GM12878 (cell line): Measurements from ENCODE around the gene TRIM62. TPM values are rescaled to one million over a fixed set of nuclear protein-coding genes. Genes with fewer than 3 reads are reported as not detected.

Experiments used
- ATAC-seq: fragments of 200-7000 bp; cut with Tn5 transposase; 3 replicates; pipeline ENCODE4 v1.9.1; 2020; ENCODE audit warnings: mild to moderate bottlenecking, moderate library complexity
- BruUV-seq: library from RNA; stranded (reverse); fragments of 400-500 nt; replicated peaks from 2 replicates; lab custom pipeline; 2021; lab: Mats Ljungman, UMichigan
- CTCF ChIA-PET: fragments of 300-600 bp; sonication (Branson Sonifier 250); formaldehyde crosslinking; extraction: SDS; loops from one replicate; lab custom pipeline; 2021; ENCODE audit warnings: inconsistent platforms; lab: Yijun Ruan, JAX
- POLR2A ChIA-PET: fragments of 350-600 bp; formaldehyde crosslinking; extraction: SDS; loops from one replicate; lab custom pipeline; 2021; ENCODE audit warnings: inconsistent platforms; lab: Charles Lee
- RAD21 ChIA-PET: fragments of 300-600 bp; sonication (Branson Sonifier 250); formaldehyde crosslinking; loops from one replicate; lab custom pipeline; 2023; ENCODE audit warnings: antibody characterized with exemption; ENCODE audit not compliant: unreplicated experiment; lab: Charles Lee
- SMC1A ChIA-PET: fragments of 300-600 bp; sonication (Branson Sonifier 250); formaldehyde crosslinking; loops from one replicate; lab custom pipeline; 2023; ENCODE audit not compliant: unreplicated experiment, uncharacterized antibody; lab: Charles Lee
- DNase-seq: peaks from one replicate; pipeline ENCODE4 v3.0.0-alpha.2; 2011; ENCODE audit warnings: low read depth, low spot score
- FAIRE-seq: peaks from 3 replicates; lab custom pipeline; 2011; peaks lifted over from hg19 to GRCh38; lab: Jason Lieb, UNC
- H2AFZ ChIP-seq: 2 replicates; pipeline ENCODE4 v1.6.0; 2011; ENCODE audit warnings: low read depth, low read length, control low read depth; ENCODE audit not compliant: control insufficient read depth
- H3K27ac ChIP-seq: 2 replicates; pipeline ENCODE4 v1.5.1; 2011; ENCODE audit warnings: control low read depth; ENCODE audit not compliant: control insufficient read depth, insufficient read depth
- H3K27me3 ChIP-seq, 2 experiments: replicated peaks in 1 of 2; 2 replicates each; pipeline versions ENCODE4 v1.6.0 to v1.6.1; 2011; ENCODE audit warnings: low read length in 1 of 2; ENCODE audit not compliant: control insufficient read depth in 2 of 2, insufficient read depth in 2 of 2
- H3K36me3 ChIP-seq, 2 experiments: 2 replicates each; pipeline ENCODE4 v1.5.1; 2011; ENCODE audit warnings: low read length in 1 of 2; ENCODE audit not compliant: control insufficient read depth in 2 of 2, insufficient read depth in 2 of 2
- H3K4me1 ChIP-seq: 2 replicates; pipeline ENCODE4 v1.6.1; 2011; ENCODE audit warnings: mild to moderate bottlenecking, low read length, moderate library complexity, mixed read lengths; ENCODE audit not compliant: control insufficient read depth, insufficient read depth
- H3K4me2 ChIP-seq: 2 replicates; pipeline ENCODE4 v1.6.0; 2011; ENCODE audit warnings: control low read depth; ENCODE audit not compliant: control insufficient read depth, insufficient read depth
- H3K4me3 ChIP-seq: fragments of 200-600 bp; sonication (generic); 2 replicates; pipeline ENCODE4 v1.5.1; 2016
- H3K79me2 ChIP-seq: 2 replicates; pipeline ENCODE4 v1.6.0; 2011; ENCODE audit warnings: low read length; ENCODE audit not compliant: control insufficient read depth, insufficient read depth
- H3K9ac ChIP-seq: 2 replicates; pipeline ENCODE4 v1.8.0; 2011; ENCODE audit warnings: low read length, control low read depth, mixed read lengths; ENCODE audit not compliant: control insufficient read depth, insufficient read depth
- H3K9me3 ChIP-seq: replicated peaks from 3 replicates; pipeline ENCODE4 v1.5.1; 2011; ENCODE audit warnings: mild to moderate bottlenecking, low read length; ENCODE audit not compliant: control insufficient read depth, insufficient read depth
- H4K20me1 ChIP-seq: 2 replicates; pipeline ENCODE4 v1.6.0; 2011; ENCODE audit not compliant: control insufficient read depth, insufficient read depth
- ASH2L ChIP-seq: fragments of 300-600, 200-600 bp; sonication (generic); IDR thresholded peaks from 2 replicates; pipeline ENCODE4 v1.6.1; 2017; ENCODE audit warnings: low read depth, mild to moderate bottlenecking, borderline replicate concordance
- CHD2 ChIP-seq: IDR thresholded peaks from 2 replicates; pipeline ENCODE4 v1.6.1; 2011; ENCODE audit warnings: low read depth, low read length, improper control_type of control experiment, borderline replicate concordance
- CHD4 ChIP-seq: fragments of 200-600 bp; sonication (generic); IDR thresholded peaks from 2 replicates; pipeline ENCODE4 v1.6.1; 2016; ENCODE audit warnings: mild to moderate bottlenecking
- SPI1 ChIP-seq: IDR thresholded peaks from 2 replicates; pipeline ENCODE4 v1.6.1; 2011; ENCODE audit warnings: low read depth, mild to moderate bottlenecking, low read length, moderate library complexity, borderline replicate concordance; ENCODE audit not compliant: insufficient read depth
- TCF3 ChIP-seq: IDR thresholded peaks from 2 replicates; pipeline ENCODE4 v1.6.1; 2012; ENCODE audit warnings: low read depth, mild to moderate bottlenecking, low read length, borderline replicate concordance; ENCODE audit not compliant: insufficient read depth
- ZNF24 ChIP-seq: fragments of 450-650 bp; IDR thresholded peaks from 2 replicates; pipeline ENCODE4 v1.6.1; 2017; ENCODE audit warnings: antibody characterized with exemption, mild to moderate bottlenecking
- WGBS: methylation state at CpG from one replicate; pipeline ENCODE4 v1.1.6; 2016; ENCODE audit warnings: low lambda C conversion rate; ENCODE audit not compliant: insufficient replicate concordance, insufficient coverage; ENCODE audit errors: missing lambda C conversion rate; 5-methylcytosine and 5-hydroxymethylcytosine counted together
- in situ Hi-C: fragments of 300-500 bp; cut with MboI; formaldehyde crosslinking; loops from 9 replicates; pipeline ENCODE4 v1.14.3; 2018; ENCODE audit warnings: mixed read lengths
- intact Hi-C: fragments of 100-400 bp; cut with micrococcal nuclease; formaldehyde crosslinking; loops from one replicate; pipeline ENCODE4 v1.14.2; 2022; ENCODE audit not compliant: unreplicated experiment
- polyA plus RNA-seq, 11 experiments: library from polyadenylated mRNA; depleted of rRNA in 4 of 11; unstranded in 6 of 11; stranded (reverse) in 5 of 11; fragments of >200 nt; fragmentation: Nextera tagmentation in 4 of 11; fragmentation: Illumina TruSeq in 1 of 11; extraction: Ambion mirVana in 4 of 11; extraction: Trizol in 1 of 11; gene quantifications; 1 replicate in 1 of 11; 2 replicates in 10 of 11; pipeline versions ENCODE4 v1.2.1 to v1.2.3, GENCODE V29; 2011 to 2016; ENCODE audit warnings: inconsistent platforms in 2 of 11, missing spikeins in 2 of 11, low read depth in 1 of 11
- total RNA-seq, 4 experiments: library from RNA; depleted of rRNA in 3 of 4; stranded (reverse); fragments of >200 nt in 3 of 4; fragmentation: Illumina TruSeq in 1 of 4; extraction: Trizol in 1 of 4; gene quantifications; 2 replicates each; pipeline versions ENCODE4 v1.2.1 to v1.2.3, GENCODE V29; 2013 to 2021
- TF ChIP-seq, protein P1 (sequence below): fragments of 450-650 bp; formaldehyde crosslinking; IDR thresholded peaks from 2 replicates; pipeline ENCODE4 v1.4.0; 2020; ENCODE audit warnings: mild to moderate bottlenecking, moderate library complexity
- TF ChIP-seq, protein P2 (sequence below): fragments of 450-650 bp; IDR thresholded peaks from 2 replicates; pipeline ENCODE4 v1.6.1; 2017; ENCODE audit warnings: mild to moderate bottlenecking, moderate library complexity
- TF ChIP-seq, protein P3 (sequence below): fragments of 150-350 bp; IDR thresholded peaks from 2 replicates; pipeline ENCODE4 v1.6.1; 2014; ENCODE audit warnings: mild to moderate bottlenecking, low read depth, low read length
- TF ChIP-seq, protein P4 (sequence below): fragments of 450-650 bp; IDR thresholded peaks from 2 replicates; pipeline ENCODE4 v1.6.1; 2017; ENCODE audit warnings: borderline replicate concordance

The TRIM62 gene
- total and polyA plus RNA-seq, 10 of the 15 experiments (the other 5 are each of a cell fraction or from before 2014, with no cell fraction given), result 0.52 to 4.2 (median 1.9) TPM

DNA sequence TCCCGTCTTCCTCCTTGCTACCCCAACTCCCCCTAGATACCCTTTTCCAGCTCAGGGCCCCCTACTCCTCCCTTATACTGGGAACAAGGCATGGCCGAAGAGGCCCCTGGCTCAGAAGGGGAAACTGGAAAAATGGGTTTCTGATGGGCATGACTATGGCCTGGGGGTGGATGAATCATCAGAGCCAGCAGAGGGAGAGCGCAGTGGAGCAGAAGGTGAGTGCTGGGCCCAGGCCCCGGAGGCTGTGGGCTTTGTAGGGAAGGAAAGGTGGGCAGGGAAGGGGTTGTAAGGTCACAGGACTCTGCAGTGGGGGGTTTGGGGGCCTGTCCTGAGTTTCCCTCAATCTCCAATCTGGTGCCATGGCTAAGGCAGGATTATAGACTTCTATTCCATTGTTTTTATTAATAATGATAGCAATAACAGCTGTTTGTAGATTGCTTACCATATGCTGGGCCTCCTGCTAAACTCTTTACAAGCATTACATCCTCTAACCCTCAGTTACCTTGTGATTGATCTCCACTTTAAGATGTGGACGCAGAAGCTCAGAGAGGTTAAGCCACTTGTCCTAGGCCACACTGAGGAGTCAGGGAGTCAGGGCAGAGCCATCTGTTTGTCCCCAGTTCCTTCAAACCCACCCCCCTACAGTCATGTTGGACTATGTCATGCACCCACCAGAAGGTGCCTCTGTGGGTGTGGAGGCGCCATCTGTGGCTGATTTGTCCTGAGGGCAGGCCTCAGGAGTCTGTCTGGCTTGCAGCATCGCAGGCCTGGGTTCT is 38.2 kb upstream of the TRIM62 start (continued):
- TF ChIP-seq, protein P1, sequence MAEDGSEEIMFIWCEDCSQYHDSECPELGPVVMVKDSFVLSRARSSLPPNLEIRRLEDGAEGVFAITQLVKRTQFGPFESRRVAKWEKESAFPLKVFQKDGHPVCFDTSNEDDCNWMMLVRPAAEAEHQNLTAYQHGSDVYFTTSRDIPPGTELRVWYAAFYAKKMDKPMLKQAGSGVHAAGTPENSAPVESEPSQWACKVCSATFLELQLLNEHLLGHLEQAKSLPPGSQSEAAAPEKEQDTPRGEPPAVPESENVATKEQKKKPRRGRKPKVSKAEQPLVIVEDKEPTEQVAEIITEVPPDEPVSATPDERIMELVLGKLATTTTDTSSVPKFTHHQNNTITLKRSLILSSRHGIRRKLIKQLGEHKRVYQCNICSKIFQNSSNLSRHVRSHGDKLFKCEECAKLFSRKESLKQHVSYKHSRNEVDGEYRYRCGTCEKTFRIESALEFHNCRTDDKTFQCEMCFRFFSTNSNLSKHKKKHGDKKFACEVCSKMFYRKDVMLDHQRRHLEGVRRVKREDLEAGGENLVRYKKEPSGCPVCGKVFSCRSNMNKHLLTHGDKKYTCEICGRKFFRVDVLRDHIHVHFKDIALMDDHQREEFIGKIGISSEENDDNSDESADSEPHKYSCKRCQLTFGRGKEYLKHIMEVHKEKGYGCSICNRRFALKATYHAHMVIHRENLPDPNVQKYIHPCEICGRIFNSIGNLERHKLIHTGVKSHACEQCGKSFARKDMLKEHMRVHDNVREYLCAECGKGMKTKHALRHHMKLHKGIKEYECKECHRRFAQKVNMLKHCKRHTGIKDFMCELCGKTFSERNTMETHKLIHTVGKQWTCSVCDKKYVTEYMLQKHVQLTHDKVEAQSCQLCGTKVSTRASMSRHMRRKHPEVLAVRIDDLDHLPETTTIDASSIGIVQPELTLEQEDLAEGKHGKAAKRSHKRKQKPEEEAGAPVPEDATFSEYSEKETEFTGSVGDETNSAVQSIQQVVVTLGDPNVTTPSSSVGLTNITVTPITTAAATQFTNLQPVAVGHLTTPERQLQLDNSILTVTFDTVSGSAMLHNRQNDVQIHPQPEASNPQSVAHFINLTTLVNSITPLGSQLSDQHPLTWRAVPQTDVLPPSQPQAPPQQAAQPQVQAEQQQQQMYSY, result no peak
- TF ChIP-seq CHD4, result no peak
- TF ChIP-seq CHD2, result no peak
- TF ChIP-seq ZNF24, result no peak
- no peak for TF ChIP-seq TCF3
- TF ChIP-seq, all 136 proteins: peak for 0

DNA sequence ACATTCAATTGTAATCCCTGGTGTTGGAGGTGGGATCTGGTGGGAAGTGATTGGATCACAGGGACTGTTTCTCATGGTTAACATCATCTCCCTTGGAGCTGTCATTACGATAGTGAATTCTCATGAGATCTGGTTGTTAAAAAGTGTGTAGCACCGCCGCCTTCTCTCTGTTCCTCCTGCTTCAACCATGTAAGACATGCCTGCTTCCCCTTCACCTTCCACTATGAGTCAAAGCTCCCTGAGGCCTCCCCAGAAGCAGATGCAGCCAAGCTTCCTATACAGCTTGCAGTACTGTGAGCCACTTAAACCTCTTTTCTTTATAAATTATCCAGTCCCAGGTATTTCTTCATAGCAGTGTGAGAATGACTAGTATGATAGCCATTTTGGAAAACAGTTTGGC is 30.1 kb upstream of the TRIM62 start:
- intact Hi-C loops, result no loop called here
- Histone ChIP-seq H3K9ac (no peak overlapping the region), H3K27ac (no peak overlapping the region), H3K4me3 (no peak overlapping the region), H3K36me3 (no peaks in the 10 kb centered on the region), H3K27me3 (no peaks in the 10 kb centered on the region), H3K4me1 (no peaks in the 10 kb centered on the region), H3K9me3 (no peaks in the 10 kb centered on the region; the same call in 1 of the 3 replicates), H2AFZ (no peak overlapping the region), H3K4me2 (no peak overlapping the region), H3K79me2 (no peaks in the 10 kb centered on the region), H4K20me1 (no peaks in the 10 kb centered on the region)
- ATAC-seq, result no peak
- RAD21 ChIA-PET, result no interaction called here
- in situ Hi-C loops, result no loop called here
- POLR2A ChIA-PET, result no interaction called here
- SMC1A ChIA-PET, result no interaction called here
- no peak for FAIRE-seq
- CTCF ChIA-PET, result interaction anchor here (0.5 to 1.4 kb wide), 2 partner anchors 10 to 64 kb away, joined by 3 read pairs; no protein-coding TSS in a partner anchor
- DNase-seq, result no peak
- 22% methylated on average over 3 of the region's 3 CpGs for WGBS
- no TSS peak for BruUV-seq
- TF ChIP-seq, protein P2, sequence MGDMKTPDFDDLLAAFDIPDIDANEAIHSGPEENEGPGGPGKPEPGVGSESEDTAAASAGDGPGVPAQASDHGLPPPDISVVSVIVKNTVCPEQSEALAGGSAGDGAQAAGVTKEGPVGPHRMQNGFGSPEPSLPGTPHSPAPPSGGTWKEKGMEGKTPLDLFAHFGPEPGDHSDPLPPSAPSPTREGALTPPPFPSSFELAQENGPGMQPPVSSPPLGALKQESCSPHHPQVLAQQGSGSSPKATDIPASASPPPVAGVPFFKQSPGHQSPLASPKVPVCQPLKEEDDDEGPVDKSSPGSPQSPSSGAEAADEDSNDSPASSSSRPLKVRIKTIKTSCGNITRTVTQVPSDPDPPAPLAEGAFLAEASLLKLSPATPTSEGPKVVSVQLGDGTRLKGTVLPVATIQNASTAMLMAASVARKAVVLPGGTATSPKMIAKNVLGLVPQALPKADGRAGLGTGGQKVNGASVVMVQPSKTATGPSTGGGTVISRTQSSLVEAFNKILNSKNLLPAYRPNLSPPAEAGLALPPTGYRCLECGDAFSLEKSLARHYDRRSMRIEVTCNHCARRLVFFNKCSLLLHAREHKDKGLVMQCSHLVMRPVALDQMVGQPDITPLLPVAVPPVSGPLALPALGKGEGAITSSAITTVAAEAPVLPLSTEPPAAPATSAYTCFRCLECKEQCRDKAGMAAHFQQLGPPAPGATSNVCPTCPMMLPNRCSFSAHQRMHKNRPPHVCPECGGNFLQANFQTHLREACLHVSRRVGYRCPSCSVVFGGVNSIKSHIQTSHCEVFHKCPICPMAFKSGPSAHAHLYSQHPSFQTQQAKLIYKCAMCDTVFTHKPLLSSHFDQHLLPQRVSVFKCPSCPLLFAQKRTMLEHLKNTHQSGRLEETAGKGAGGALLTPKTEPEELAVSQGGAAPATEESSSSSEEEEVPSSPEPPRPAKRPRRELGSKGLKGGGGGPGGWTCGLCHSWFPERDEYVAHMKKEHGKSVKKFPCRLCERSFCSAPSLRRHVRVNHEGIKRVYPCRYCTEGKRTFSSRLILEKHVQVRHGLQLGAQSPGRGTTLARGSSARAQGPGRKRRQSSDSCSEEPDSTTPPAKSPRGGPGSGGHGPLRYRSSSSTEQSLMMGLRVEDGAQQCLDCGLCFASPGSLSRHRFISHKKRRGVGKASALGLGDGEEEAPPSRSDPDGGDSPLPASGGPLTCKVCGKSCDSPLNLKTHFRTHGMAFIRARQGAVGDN, result no peak
- TF ChIP-seq, protein P3, sequence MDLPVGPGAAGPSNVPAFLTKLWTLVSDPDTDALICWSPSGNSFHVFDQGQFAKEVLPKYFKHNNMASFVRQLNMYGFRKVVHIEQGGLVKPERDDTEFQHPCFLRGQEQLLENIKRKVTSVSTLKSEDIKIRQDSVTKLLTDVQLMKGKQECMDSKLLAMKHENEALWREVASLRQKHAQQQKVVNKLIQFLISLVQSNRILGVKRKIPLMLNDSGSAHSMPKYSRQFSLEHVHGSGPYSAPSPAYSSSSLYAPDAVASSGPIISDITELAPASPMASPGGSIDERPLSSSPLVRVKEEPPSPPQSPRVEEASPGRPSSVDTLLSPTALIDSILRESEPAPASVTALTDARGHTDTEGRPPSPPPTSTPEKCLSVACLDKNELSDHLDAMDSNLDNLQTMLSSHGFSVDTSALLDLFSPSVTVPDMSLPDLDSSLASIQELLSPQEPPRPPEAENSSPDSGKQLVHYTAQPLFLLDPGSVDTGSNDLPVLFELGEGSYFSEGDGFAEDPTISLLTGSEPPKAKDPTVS, result no peak
- TF ChIP-seq, protein P4, sequence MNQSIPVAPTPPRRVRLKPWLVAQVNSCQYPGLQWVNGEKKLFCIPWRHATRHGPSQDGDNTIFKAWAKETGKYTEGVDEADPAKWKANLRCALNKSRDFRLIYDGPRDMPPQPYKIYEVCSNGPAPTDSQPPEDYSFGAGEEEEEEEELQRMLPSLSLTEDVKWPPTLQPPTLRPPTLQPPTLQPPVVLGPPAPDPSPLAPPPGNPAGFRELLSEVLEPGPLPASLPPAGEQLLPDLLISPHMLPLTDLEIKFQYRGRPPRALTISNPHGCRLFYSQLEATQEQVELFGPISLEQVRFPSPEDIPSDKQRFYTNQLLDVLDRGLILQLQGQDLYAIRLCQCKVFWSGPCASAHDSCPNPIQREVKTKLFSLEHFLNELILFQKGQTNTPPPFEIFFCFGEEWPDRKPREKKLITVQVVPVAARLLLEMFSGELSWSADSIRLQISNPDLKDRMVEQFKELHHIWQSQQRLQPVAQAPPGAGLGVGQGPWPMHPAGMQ, result no peak
- TF ChIP-seq ZNF24 (no peak), SPI1 (peak; percentile 12; the same call in 1 of the 2 replicates), ASH2L (no peak)
